GM12864 (cell line): ENCODE data around the gene MAFF.

Experiments
- DNase-seq: peaks from one replicate; pipeline ENCODE4 v3.0.0-alpha.2; 2011; ENCODE audit warnings: low read depth
- H3K4me3 ChIP-seq: 2 replicates; pipeline ENCODE4 v1.5.1; 2011; ENCODE audit warnings: mild to moderate bottlenecking, low read depth, low read length, control low read depth
- TF ChIP-seq, protein P1 (sequence below): IDR thresholded peaks from 2 replicates; pipeline ENCODE4 v1.5.1; 2011; ENCODE audit warnings: low read depth, mild to moderate bottlenecking, moderate library complexity, low read length, control low read depth, inconsistent platforms; ENCODE audit errors: missing control alignments

Gene MAFF

DNA sequence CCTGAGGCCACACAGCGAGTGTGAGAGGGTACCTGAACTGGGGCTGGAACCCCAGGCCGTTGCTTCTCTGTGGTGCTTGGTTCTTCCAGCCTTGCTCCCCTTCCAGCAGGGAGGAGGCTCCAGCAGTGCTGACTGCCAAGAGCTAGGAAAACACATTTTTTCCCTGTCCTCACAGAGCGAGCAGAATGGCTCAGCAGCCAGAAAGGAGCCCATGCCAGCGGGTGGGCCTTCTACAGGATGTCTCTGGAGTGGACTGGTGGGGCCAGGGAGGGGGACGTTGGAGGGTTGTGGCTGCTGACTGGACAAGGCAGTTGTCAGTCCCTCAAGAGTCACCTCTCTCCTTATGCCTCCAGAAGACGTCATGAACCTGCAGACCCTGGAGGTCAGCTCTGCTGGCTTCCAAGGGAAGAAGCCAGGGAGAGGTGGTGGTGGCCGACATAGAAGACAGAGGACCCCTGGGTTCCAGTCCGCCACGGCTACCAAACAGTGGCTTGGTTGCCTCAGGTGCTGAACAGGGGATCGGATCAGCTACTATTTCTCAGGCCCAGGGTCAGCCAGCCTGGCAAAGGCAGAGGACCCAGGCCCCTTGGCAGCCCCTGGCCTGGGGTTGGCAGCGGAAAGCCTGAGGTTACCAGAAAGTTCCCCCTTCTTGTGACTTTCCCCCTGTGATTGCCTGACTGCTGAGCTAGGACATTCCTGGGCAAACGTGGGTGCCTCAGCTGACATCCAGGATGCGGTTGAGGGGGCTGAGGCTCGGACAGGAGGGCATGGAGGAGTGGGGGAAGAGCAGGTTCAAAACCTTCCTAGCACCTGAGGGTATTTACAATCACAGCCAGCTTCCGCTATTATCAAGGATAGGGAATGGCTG, 3.7 kb downstream of the MAFF start:
- DNase-seq: no peak
- TF ChIP-seq, protein P1, sequence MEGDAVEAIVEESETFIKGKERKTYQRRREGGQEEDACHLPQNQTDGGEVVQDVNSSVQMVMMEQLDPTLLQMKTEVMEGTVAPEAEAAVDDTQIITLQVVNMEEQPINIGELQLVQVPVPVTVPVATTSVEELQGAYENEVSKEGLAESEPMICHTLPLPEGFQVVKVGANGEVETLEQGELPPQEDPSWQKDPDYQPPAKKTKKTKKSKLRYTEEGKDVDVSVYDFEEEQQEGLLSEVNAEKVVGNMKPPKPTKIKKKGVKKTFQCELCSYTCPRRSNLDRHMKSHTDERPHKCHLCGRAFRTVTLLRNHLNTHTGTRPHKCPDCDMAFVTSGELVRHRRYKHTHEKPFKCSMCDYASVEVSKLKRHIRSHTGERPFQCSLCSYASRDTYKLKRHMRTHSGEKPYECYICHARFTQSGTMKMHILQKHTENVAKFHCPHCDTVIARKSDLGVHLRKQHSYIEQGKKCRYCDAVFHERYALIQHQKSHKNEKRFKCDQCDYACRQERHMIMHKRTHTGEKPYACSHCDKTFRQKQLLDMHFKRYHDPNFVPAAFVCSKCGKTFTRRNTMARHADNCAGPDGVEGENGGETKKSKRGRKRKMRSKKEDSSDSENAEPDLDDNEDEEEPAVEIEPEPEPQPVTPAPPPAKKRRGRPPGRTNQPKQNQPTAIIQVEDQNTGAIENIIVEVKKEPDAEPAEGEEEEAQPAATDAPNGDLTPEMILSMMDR: no peak
- no peak overlapping the region for H3K4me3 ChIP-seq

DNA sequence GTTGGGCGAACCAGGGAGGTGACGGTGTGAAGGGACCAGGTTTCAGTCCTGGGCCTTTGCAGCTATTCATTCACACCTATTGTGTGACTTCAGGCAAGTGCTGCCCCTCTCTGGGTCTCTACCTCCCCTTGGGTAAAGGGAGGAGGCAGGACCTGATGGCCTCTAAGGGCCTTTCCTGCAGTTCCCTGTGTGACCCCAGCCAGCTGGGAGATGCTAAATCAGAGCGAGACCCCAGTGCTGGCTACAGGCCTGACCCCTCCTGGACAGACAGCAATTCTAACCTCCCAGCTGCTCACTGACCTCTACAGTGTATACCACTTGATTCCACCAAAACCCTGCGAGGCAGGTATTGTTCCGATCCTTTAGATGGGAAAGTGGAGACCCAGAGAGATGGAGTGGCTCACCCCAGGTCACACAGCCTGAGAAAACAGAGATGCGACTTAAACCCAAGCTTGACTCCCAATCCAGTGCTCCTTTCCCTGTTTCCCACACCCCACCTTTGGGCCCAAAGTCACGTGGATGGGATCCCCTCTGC, 6.2 kb downstream of the MAFF start:
- H3K4me3 ChIP-seq: no peak overlapping the region
- TF ChIP-seq, protein P1: no peak
- no peak for DNase-seq

DNA sequence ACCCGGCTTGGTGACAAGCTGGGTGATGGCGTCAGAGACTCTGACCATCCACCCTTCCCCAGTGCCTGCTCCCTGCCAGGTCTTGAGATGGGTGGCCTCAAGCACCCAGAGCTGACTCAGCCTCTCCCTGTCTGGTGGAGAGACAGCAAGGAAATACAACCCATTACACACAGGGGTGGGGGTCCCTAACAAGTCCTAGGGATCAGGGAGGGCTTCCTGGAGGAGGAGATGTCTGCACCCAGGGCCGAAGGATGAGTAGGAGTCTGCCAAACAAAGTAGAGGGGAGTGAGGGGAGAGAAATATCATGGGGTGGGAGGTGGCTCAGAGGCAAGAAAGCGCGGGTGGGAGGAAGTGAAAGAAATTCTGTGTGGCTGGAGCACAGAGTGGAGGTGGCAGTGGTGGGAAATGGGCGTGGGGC, 6.8 kb downstream of the MAFF start:
- DNase-seq: no peak
- TF ChIP-seq, protein P1: no peak
- no peak overlapping the region for H3K4me3 ChIP-seq

DNA sequence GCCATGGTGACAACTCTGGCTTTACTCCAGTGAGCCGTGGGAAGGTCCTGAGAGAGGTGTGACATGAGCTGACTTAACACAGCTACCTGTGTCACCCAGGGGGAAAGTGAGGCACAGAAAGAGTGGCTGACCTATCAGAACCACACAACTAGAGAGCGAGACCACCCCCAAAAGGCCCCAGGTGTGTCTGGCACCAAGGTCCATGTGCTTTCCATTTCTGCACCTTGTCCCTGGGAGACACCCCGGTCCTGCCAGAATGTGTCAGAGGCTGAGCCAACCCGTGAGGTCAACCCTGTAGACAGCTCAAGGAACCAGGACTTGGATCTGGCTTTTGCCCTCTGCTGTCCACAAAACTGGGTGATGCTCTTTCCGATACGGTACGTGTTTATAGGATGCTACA, 9.8 kb downstream of the MAFF start:
- H3K4me3 ChIP-seq: no peak overlapping the region
- DNase-seq: no peak
- TF ChIP-seq, protein P1: no peak

DNA sequence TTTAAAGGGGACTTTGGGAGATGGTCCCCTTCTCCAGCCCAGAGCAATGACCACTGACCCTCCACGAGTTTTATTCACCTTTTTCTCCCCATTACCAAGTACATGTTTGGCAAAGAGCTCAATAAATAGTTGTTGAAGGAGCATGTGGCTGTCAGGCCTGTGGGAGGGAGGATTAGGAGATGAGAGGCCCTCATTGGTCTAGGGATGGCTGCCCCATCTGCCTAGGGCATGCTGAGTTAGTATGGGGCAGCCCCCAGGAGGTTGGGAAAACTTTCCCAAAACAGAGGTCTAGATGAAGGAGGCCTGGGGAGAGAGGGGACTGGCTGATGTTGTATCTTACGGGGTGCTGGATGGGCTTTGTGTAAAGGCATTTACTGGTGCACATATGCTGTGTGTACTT, 10.6 kb downstream of the MAFF start:
- TF ChIP-seq, protein P1: no peak
- no peak for DNase-seq
- no peak overlapping the region for H3K4me3 ChIP-seq

DNA sequence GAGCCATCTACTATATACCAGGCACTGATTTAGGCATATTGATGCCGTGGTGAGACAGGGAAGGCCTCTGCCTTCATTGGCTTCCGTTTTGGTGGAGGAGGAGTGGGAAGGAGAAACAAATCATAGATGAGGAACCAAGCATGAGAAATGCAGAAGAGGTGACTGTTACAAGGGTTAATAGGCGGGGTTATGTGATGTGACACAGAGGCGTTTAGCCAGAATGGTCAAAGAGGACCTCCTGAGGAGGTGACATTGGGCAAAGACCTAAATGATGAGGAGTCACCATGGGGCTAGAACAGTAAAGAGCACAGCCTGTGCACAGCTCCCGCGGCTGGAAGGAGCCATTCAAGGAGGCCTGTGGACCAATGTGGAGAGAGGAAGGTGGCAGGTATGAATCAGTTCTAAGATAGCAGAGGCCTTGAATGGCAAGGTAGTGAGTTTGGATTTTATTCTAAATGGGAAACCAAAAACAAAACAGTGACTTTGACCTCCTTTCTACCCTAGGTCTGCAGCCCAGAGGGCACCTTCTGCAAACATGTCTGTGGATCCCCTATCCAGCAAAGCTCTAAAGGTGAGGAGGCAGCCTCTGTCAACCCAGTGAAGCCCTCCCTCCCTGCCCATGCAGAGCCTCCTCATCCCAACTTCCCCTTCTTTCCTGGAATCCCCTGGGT, 11.7 kb downstream of the MAFF start:
- TF ChIP-seq, protein P1: no peak
- no peak for DNase-seq
- peak overlapping the region; percentile 53 for H3K4me3 ChIP-seq

DNA sequence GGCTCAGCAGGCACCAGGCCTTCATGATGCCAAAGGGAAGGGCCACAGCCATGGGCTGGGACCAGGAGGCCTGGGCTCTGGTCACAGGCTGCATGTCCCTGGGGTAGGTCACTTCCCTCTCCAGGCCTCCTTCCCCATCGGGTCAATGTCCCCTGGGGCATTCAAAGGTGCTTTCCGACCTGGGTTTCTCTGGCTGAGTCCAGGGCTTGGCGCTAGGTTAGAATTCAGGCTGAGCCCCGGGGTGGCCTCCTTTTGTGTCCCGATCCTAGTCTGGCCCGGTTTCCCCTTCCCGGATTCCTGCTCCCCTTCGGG, 12.2 kb downstream of the MAFF start:
- peak overlapping the region; percentile 53 for H3K4me3 ChIP-seq
- TF ChIP-seq, protein P1: no peak
- no peak for DNase-seq
